Panc1 (cell line): ENCODE results near the gene SNUPN.

ENCODE experiments used
- POLR2AphosphoS5 ChIP-seq: IDR thresholded peaks from 2 replicates; pipeline ENCODE4 v1.6.1; 2012; ENCODE audit warnings: mild to moderate bottlenecking, low read depth, low read length, moderate library complexity
- REST ChIP-seq, 2 experiments: IDR thresholded peaks; 2 replicates each; pipeline ENCODE4 v1.6.1; 2011 to 2012; ENCODE audit warnings: low read depth in 2 of 2, control low read depth in 1 of 2, low read length in 1 of 2, mild to moderate bottlenecking in 1 of 2, moderate library complexity in 1 of 2; ENCODE audit not compliant: insufficient read depth in 1 of 2
- SIN3A ChIP-seq: IDR thresholded peaks from 2 replicates; pipeline ENCODE4 v1.6.1; 2012; ENCODE audit warnings: low read depth, mild to moderate bottlenecking, low read length, moderate library complexity, borderline replicate concordance; ENCODE audit not compliant: insufficient read depth
- TCF7L2 ChIP-seq: IDR thresholded peaks from 2 replicates; pipeline ENCODE4 v1.6.1; 2011; ENCODE audit warnings: mild to moderate bottlenecking, low read depth, low read length, inconsistent platforms
- TF ChIP-seq, protein P1 (sequence below): fragments of 450-650 bp; IDR thresholded peaks from 2 replicates; pipeline ENCODE4 v1.5.1; 2017; ENCODE audit warnings: mild to moderate bottlenecking

DNA sequence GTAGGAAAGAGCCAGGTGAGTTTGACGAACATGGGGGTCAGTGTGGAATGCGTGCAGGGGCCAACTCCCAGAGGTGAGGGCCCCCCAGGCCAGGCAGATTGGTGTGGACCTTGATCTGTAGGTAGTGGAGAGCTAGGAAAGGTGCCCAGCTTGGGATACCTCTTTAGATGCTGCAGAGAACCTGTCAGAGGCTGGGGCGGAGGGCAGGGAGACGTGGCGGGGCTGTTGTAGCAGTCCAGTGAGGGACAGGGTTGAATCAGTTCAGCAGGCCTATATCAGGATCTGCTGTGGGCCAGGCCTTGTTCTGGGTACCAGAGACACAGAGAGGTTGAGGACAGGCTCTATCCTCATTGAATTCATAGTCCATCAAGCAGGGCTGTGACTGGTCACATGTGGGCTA, 30.8 kb upstream of the SNUPN start:
- no peak for TF ChIP-seq POLR2AphosphoS5
- TF ChIP-seq, protein P1, sequence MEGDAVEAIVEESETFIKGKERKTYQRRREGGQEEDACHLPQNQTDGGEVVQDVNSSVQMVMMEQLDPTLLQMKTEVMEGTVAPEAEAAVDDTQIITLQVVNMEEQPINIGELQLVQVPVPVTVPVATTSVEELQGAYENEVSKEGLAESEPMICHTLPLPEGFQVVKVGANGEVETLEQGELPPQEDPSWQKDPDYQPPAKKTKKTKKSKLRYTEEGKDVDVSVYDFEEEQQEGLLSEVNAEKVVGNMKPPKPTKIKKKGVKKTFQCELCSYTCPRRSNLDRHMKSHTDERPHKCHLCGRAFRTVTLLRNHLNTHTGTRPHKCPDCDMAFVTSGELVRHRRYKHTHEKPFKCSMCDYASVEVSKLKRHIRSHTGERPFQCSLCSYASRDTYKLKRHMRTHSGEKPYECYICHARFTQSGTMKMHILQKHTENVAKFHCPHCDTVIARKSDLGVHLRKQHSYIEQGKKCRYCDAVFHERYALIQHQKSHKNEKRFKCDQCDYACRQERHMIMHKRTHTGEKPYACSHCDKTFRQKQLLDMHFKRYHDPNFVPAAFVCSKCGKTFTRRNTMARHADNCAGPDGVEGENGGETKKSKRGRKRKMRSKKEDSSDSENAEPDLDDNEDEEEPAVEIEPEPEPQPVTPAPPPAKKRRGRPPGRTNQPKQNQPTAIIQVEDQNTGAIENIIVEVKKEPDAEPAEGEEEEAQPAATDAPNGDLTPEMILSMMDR, result no peak
- no peak for TF ChIP-seq REST (IDR thresholded peaks at IDR 0.05; ENCODE audit: insufficient read depth in 1 of 2, low read depth in 2 of 2, low read length in 1 of 2)
- TF ChIP-seq SIN3A, result no peak
- TF ChIP-seq TCF7L2, result no peak
